ENCODE results near the gene DAG1.
"Not testable (repeated sequence)": the region's sequence is repeated elsewhere in the genome, so short reads cannot be mapped to it uniquely, and the experiment has no call there.

The DAG1 gene

GRCh38 chr3:49470714-49471420, 800 bp downstream of the DAG1 start:
- no peak for DNase-seq

DNA sequence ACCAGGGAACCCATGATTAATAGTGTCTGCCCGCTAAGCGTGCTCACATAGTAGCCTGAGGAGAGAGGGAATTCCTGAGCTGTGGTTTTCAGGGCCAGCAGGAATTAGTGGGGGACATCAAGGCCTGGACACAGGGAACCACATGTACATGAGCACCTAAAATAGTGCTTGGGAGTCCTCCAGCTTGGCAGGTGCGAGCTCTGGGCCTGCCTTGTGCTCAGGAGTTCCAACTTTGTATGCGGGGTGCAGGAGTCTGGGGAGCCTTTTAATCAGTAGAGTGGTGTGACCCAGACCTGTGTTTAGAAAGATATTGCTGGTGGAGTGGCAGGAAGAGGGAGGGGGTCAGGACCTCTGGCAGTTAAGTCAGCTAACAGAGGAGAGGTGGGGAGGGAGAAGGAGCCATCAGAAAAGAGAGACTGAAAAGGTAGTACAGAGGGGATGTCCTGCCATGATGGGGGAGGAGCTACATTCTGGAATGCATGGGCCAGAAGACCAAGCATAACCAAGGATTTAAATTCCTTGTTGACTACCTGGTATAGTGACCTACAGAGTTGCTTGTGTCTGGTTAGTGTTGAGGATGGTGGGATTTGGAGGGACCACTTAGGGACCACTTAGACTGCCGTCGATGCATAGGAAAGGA, 1.9 kb downstream of the DAG1 start:
- DNase-seq = no peak

DNA sequence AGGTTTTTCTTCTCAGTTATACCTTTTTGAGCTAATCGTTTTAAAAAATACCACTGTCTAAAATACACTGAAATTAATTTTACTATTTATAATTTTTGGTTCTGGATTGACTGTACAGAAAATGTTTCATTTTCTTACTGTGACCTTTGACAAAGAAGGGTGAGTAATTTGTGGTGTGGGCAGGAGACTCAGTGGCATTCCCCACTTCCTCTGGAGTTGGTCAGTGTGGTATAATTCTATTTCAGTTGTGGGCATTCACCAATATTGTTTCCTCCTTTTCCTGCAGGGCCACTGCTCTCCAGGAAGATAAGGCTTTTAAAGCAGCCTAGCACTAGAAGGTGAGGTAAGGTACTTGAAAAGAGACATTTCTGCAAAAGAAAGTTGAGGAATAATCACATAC, 6.5 kb downstream of the DAG1 start:
- DNase-seq = no peak

GRCh38 chr3:49482766-49483165, 12.7 kb downstream of the DAG1 start:
- no peak for DNase-seq

- DNase-seq = no peak
Observed at GRCh38 chr3:49484471-49484870, 14.4 kb downstream of the DAG1 start.

GRCh38 chr3:49489247-49489646, 19.2 kb downstream of the DAG1 start:
- no peak for DNase-seq

- no peak for DNase-seq
Observed at GRCh38 chr3:49492969-49493368, 22.9 kb downstream of the DAG1 start.

- DNase-seq = no peak
Observed at GRCh38 chr3:49493901-49494300, 23.8 kb downstream of the DAG1 start.

DNA sequence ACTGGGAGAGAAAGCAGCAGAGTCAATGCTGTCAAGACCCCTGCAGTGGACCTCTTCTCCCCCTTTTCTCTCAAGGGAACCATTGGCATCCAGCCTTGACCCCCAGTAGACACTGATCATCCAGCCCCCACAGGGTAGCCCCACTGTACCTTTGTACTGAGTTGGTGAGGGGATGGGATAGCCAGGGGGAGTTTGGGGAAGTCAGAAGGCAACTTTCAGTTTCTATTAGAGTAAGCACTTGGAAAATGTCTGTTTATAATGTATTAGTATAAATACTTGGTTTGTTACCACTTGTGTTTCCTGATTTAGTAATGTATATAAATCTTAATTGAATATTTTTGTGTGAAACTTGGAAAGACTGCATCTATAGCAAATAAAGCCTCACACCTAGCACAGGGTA, 25.0 kb downstream of the DAG1 start:
- DNase-seq = no peak

GRCh38 chr3:49496845-49497244, 26.8 kb downstream of the DAG1 start:
- DNase-seq = not testable (repeated sequence)

DNA sequence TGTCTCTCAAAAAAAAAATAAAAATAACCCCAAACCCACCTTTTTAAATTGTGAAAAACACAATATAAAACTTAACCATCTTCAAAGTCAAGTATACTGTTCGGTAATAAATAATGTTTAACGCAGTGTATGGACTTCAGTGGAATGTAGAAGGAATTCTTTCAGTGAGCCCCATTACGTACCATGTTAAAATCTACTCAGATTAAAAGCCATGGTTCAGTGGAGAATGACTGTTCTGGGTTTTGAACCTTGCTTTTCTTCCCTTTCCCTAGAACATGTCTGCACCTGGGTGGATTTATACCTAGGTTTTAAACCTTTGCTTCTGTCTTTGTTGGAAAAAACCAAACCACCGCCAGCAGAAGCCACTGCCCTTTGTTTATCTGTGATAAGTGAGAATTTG, 27.5 kb downstream of the DAG1 start:
- DNase-seq = no peak

- no peak for DNase-seq
Observed at GRCh38 chr3:49498239-49498638, 28.2 kb downstream of the DAG1 start.

GRCh38 chr3:49498648-49499047, 28.6 kb downstream of the DAG1 start:
- no peak for DNase-seq

GRCh38 chr3:49500205-49500731, 30.2 kb downstream of the DAG1 start:
- no peak for DNase-seq

DNA sequence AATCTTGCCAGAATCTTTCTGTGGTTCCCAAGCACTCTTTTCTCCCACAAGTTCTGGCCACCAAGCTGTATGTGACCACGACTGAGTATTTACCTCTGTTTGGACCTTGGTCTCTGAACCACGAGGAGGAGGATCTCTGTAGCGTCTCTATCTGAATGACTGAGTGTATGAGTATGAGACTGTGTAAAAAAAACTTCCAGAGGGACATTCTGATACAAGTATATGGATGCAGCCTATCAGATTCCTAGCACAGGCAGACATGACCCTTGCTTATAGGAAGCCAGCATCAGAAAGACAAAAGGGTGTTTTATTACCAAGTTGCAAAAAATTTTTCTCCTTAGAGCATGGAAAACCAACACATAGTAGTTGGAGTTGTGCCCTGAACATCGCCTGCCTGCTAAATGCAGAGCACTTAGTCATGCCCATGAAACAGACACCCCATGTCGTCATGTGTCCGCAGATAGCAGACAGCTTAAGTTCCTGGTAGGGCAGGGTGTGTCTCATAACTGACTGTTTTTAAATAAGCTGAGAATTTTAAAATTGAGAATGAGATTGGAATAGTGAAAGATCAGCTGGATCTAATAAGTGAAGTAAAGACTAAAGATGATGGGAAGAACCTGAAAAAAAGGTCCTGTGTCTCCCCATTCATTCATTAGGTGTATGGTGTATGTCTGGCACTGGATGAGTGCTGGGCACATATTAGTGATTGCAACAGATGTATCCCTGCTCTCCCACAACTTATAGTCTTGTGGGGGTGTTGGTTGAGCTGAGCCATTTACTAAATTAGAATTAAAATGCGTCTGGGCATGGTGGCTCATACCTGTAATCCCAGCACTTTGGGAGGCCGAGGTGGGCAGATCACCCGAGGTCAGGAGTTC, 30.9 kb downstream of the DAG1 start:
- no peak for DNase-seq

DNA sequence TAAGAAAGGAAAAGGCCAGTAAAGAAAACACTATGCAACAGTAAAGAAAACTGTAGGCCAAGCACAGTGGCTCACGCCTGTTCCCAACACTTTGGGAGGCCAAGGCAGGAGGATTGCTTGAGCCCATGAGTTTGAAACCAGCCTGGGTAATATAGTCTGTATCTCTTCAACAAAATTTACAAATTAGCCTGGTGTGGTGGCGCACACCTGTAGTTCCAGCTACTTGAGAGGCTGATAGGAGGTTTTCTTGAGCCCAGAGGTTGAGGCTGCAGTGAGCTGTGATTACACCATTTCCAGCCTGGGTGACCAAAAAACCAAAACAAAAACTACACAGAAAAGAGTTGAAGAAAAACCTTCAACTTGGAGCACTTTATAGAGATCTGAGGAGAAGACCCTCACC, 31.8 kb downstream of the DAG1 start:
- DNase-seq = no peak

- no peak for DNase-seq
Observed at GRCh38 chr3:49506906-49507305, 36.8 kb downstream of the DAG1 start.

- DNase-seq = no peak
Observed at GRCh38 chr3:49509028-49509561, 39.0 kb downstream of the DAG1 start.

- no peak for DNase-seq
Observed at GRCh38 chr3:49511639-49512038, 41.6 kb downstream of the DAG1 start.

- no peak for DNase-seq
Observed at GRCh38 chr3:49512781-49513355, 42.8 kb downstream of the DAG1 start.

- DNase-seq = no peak
Observed at GRCh38 chr3:49513494-49514124, 43.5 kb downstream of the DAG1 start.

DNA sequence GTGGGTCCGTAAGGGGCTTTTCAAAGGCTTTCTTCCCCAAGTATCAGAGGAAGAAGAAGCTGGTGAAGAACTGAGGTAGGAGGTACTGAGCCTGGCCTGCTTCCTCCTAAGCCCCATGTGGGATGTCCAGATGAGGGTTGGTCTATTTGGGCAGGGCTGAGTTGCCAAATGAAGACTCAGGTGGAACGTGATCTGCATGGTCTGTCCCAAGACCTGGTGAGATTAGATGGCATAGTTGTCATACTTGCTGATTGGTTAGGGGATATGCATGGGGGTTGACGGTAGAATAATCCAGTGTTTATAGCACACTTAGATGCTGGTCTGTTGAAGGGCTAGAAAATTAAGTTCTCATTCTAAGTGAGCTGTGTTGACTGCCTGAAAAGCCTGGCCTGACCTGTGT, 47.9 kb downstream of the DAG1 start:
- DNase-seq = no peak

GRCh38 chr3:49518441-49518840, 48.4 kb downstream of the DAG1 start:
- DNase-seq = no peak

Measured in NCI-H1694 treated with DMSO at 0.1 percent for 48 hours (cell line).